GM23248 (cell line): ENCODE measurements around the gene TRPV4. TPM values are rescaled to one million over a fixed set of nuclear protein-coding genes. Genes with fewer than 3 reads are reported as not detected.
"Not testable (repeated sequence)": the region's sequence is repeated elsewhere in the genome, so short reads cannot be mapped to it uniquely, and the experiment has no call there.

Experiments used
- DNase-seq: peaks from one replicate; pipeline ENCODE4 v3.0.0-alpha.2; 2015
- H2AFZ ChIP-seq: fragments of 200-600 bp; sonication (generic); 2 replicates; pipeline ENCODE4 v1.6.1; 2016; ENCODE audit warnings: antibody characterized with exemption
- H3F3A ChIP-seq: fragments of 200-600 bp; sonication (generic); 2 replicates; pipeline ENCODE4 v1.6.1; 2016; ENCODE audit warnings: mild to moderate bottlenecking, antibody characterized with exemption, mixed run types; ENCODE audit not compliant: insufficient read depth
- H3K27ac ChIP-seq: fragments of 200-600 bp; sonication (generic); 2 replicates; pipeline ENCODE4 v1.5.1; 2016; ENCODE audit warnings: mild to moderate bottlenecking
- H3K27me3 ChIP-seq: fragments of 200-600 bp; sonication (generic); replicated peaks from 2 replicates; pipeline ENCODE4 v1.6.1; 2016; ENCODE audit warnings: mild to moderate bottlenecking; ENCODE audit not compliant: insufficient read depth
- H3K36me3 ChIP-seq: fragments of 200-600 bp; sonication (generic); 2 replicates; pipeline ENCODE4 v1.6.1; 2016; ENCODE audit warnings: low read depth, mild to moderate bottlenecking
- H3K4me1 ChIP-seq: fragments of 200-600 bp; sonication (generic); 2 replicates; pipeline ENCODE4 v1.6.1; 2016; ENCODE audit warnings: mild to moderate bottlenecking; ENCODE audit not compliant: insufficient read depth
- H3K4me2 ChIP-seq: fragments of 200-600 bp; sonication (generic); one replicate; pipeline ENCODE4 v1.6.1; 2016; ENCODE audit warnings: mild to moderate bottlenecking; ENCODE audit not compliant: unreplicated experiment
- H3K4me3 ChIP-seq: fragments of 200-600 bp; sonication (generic); 2 replicates; pipeline ENCODE4 v1.5.1; 2016; ENCODE audit warnings: mild to moderate bottlenecking
- H3K79me2 ChIP-seq: fragments of 200-600 bp; sonication (generic); 2 replicates; pipeline ENCODE4 v1.6.1; 2016; ENCODE audit warnings: mild to moderate bottlenecking; ENCODE audit not compliant: insufficient read depth
- H3K9ac ChIP-seq: fragments of 200-600 bp; sonication (generic); 2 replicates; pipeline ENCODE4 v1.6.1; 2016; ENCODE audit warnings: mild to moderate bottlenecking
- H3K9me2 ChIP-seq: fragments of 200-600 bp; sonication (generic); 2 replicates; pipeline ENCODE4 v1.6.1; 2016; ENCODE audit warnings: mixed run types, mild to moderate bottlenecking, moderate library complexity; ENCODE audit not compliant: insufficient read depth
- H3K9me3 ChIP-seq: fragments of 200-600 bp; sonication (generic); one replicate; pipeline ENCODE4 v1.6.1; 2017; ENCODE audit warnings: low read depth
- H4K20me1 ChIP-seq: fragments of 200-600 bp; sonication (generic); 2 replicates; pipeline ENCODE4 v1.6.0; 2016; ENCODE audit not compliant: insufficient read depth
- EZH2 ChIP-seq: fragments of 200-600 bp; sonication (generic); IDR thresholded peaks from 2 replicates; pipeline ENCODE4 v1.6.1; 2018; ENCODE audit warnings: antibody characterized with exemption, mild to moderate bottlenecking; ENCODE audit not compliant: insufficient read depth, poor library complexity, severe bottlenecking
- EZH2phosphoT487 ChIP-seq: fragments of 200-600 bp; sonication (generic); IDR thresholded peaks from 2 replicates; pipeline ENCODE4 v1.6.1; 2018; ENCODE audit warnings: antibody characterized with exemption, moderate library complexity, mild to moderate bottlenecking, low read depth; ENCODE audit not compliant: insufficient read depth
- whole genome bisulfite sequencing, 2 experiments: methylation state at CpG; one replicate each; pipeline ENCODE4 v1.1.6; 2015 to 2017; ENCODE audit warnings: low lambda C conversion rate in 2 of 2, low coverage in 1 of 2; ENCODE audit errors: missing lambda C conversion rate in 2 of 2; 5-methylcytosine and 5-hydroxymethylcytosine counted together
- in situ Hi-C: fragments of 300-500 bp; cut with MboI; formaldehyde crosslinking; loops from 2 replicates; pipeline ENCODE4 v1.15.0; 2020
- polyA plus RNA-seq: library from polyadenylated mRNA; unstranded; fragments of >200 nt; fragmentation: Nextera tagmentation; extraction: Ambion mirVana; gene quantifications from 2 replicates; pipeline ENCODE4 v1.2.1, GENCODE V29; 2016
- total RNA-seq: library from RNA; depleted of rRNA; stranded (reverse); fragments of >200 nt; shearing (Covaris generic); gene quantifications from 2 replicates; pipeline ENCODE4 v1.2.3, GENCODE V29; 2014

The TRPV4 gene
- total and polyA plus RNA-seq, 2 experiments from 2014 or later: 0.65 to 2.6 TPM

DNA sequence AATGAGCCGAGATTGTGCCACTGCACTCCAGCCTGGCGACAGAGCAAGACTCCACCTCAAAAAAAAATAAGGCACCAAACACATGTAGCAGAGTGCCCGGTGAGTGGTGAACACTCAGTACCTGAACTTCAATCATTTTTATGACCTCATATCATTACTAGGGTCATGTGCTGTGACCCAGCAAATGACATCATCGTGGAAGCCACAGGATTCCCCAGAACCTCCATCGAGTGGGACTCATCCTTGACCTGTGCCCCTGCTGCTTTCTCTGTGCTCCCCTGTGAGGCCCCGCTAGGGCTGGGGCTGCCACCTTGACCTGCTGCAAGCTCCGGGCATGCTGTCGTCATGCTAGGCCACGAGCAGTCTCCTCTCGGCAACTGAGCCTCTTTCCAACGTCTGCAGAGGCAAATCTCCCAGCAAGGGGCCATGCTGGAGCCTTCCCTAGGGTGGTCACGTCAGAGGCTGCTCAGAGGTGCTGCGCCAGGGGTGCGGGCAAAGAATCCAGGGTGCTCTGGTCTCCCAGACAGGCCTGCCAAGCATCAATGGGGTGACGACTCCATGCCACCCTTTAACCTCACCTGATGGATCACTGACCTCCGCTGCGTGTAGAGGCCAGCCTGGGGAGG, 28.6 kb upstream of the TRPV4 start:
- in situ Hi-C loops: no loop called here
- H3F3A ChIP-seq: no peaks in the 10 kb centered on the region
- no peak for DNase-seq
- no peaks in the 10 kb centered on the region for H3K27me3 ChIP-seq
- H3K9me2 ChIP-seq: no peaks in the 10 kb centered on the region
- no peaks in the 10 kb centered on the region for H4K20me1 ChIP-seq
- no peaks in the 10 kb centered on the region for H3K9me3 ChIP-seq
- TF ChIP-seq EZH2phosphoT487: no peak
- TF ChIP-seq EZH2: no peak
- H3K79me2 ChIP-seq: peaks cover 61% of the 10 kb centered on the region
- no peak overlapping the region for H3K27ac ChIP-seq
- H3K4me3 ChIP-seq: no peak overlapping the region
- no peak overlapping the region for H3K4me2 ChIP-seq
- no peak overlapping the region for H2AFZ ChIP-seq
- H3K36me3 ChIP-seq: peaks cover 2% of the 10 kb centered on the region; the same call in 1 of the 2 replicates
- no peak overlapping the region for H3K9ac ChIP-seq
- 84% methylated on average over 17 of the region's 17 CpGs for WGBS, 2 experiments
- H3K4me1 ChIP-seq: no peaks in the 10 kb centered on the region; the same call in 1 of the 2 replicates

DNA sequence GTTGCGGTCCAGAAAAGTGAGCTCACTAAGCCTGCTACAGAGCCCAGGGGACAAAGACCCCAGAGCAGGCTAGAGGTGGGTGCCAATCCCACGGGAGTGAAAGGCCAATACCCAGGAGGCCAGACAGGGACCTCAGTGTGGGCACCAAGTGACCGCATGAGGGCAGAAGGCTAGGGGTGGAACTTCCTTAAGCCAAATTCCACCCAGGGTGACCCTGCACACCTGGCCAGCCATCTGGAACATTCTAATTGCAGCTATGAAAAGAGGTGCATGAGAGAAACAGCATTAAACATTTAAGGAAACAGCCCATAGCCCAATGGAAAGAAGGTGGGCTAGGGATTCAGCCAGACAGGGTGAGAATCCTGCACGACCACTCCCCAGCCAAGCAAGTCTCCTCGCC, 27.8 kb upstream of the TRPV4 start:
- in situ Hi-C loops: no loop called here

DNA sequence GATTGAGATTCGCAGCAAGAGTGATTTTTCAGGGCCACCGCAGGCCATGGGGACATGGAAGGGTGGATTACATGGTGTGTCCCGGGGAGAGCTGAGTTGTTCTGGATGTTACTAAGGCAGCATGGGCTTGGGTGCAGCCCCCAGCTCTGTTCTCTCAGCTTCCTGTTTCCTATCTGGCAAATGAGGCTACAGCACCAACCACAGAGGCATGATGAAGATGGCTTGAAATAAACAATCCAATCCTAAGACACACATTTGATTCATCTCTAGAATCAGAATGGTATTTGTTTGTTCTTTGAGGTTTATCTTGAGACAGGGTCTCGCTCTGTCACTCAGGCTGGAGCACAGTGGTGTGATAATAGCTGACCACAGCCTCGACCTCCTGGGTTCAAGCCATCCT, 25.6 kb upstream of the TRPV4 start:
- Histone ChIP-seq H3K9me3 (no peaks in the 10 kb centered on the region), H3K79me2 (peaks cover 32% of the 10 kb centered on the region), H3K27me3 (no peaks in the 10 kb centered on the region), H3K27ac (no peak overlapping the region), H4K20me1 (no peaks in the 10 kb centered on the region), H3F3A (no peaks in the 10 kb centered on the region), H3K4me1 (no peaks in the 10 kb centered on the region), H3K9me2 (no peaks in the 10 kb centered on the region), H3K9ac (no peak overlapping the region), H2AFZ (no peak overlapping the region), H3K4me2 (no peak overlapping the region), H3K36me3 (peaks cover 2% of the 10 kb centered on the region; the same call in 1 of the 2 replicates), H3K4me3 (no peak overlapping the region)
- WGBS, 2 experiments: 87 to 88% methylated on average over 5 of the region's 5 CpGs
- in situ Hi-C loops: no loop called here
- no peak for TF ChIP-seq EZH2phosphoT487
- TF ChIP-seq EZH2: no peak
- DNase-seq: no peak

More for the DNA sequence above, 27.8 kb upstream of the TRPV4 start:
- Histone ChIP-seq H3K36me3 (peaks cover 2% of the 10 kb centered on the region; the same call in 1 of the 2 replicates), H3K4me2 (no peak overlapping the region), H3K27me3 (no peaks in the 10 kb centered on the region), H3K9ac (no peak overlapping the region), H4K20me1 (no peaks in the 10 kb centered on the region), H3K9me3 (no peaks in the 10 kb centered on the region), H2AFZ (no peak overlapping the region), H3K4me3 (no peak overlapping the region), H3F3A (no peaks in the 10 kb centered on the region), H3K79me2 (peaks cover 53% of the 10 kb centered on the region), H3K4me1 (no peaks in the 10 kb centered on the region; the same call in 1 of the 2 replicates), H3K27ac (no peak overlapping the region), H3K9me2 (no peaks in the 10 kb centered on the region)
- WGBS, 2 experiments: 99% methylated on average over 5 of the region's 5 CpGs
- DNase-seq: no peak
- no peak for TF ChIP-seq EZH2

DNA sequence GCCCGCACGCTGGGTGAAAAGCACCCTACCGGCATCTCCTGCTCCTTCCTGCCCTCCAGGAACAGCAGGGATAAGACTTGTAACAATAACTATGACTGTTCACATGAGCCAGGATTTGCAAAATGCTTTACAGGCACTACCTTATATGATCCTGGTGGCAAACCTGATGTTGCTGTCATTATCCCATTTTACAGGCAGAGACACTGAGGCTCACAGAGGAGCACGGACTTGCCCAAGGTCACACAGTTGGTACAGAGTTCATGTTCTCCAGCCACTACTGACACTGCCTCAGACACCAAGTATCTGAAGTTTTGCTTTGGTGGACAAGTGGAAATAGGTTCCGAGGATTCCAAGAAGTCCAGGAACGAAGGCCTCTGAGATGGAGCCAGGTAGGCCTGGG, 24.5 kb upstream of the TRPV4 start:
- in situ Hi-C loops: no loop called here
- Histone ChIP-seq H3K4me2 (no peak overlapping the region), H3K79me2 (peaks cover 22% of the 10 kb centered on the region), H3K9me3 (no peaks in the 10 kb centered on the region), H3F3A (no peaks in the 10 kb centered on the region), H3K4me1 (no peaks in the 10 kb centered on the region), H3K27ac (no peak overlapping the region), H3K4me3 (no peak overlapping the region), H3K27me3 (no peaks in the 10 kb centered on the region), H3K9me2 (no peaks in the 10 kb centered on the region), H2AFZ (no peak overlapping the region), H3K36me3 (peaks cover 2% of the 10 kb centered on the region; the same call in 1 of the 2 replicates), H4K20me1 (no peaks in the 10 kb centered on the region), H3K9ac (no peak overlapping the region)
- no peak for TF ChIP-seq EZH2phosphoT487
- TF ChIP-seq EZH2: no peak
- no peak for DNase-seq
- WGBS, 2 experiments: 94 to 98% methylated on average over 6 of the region's 6 CpGs

DNA sequence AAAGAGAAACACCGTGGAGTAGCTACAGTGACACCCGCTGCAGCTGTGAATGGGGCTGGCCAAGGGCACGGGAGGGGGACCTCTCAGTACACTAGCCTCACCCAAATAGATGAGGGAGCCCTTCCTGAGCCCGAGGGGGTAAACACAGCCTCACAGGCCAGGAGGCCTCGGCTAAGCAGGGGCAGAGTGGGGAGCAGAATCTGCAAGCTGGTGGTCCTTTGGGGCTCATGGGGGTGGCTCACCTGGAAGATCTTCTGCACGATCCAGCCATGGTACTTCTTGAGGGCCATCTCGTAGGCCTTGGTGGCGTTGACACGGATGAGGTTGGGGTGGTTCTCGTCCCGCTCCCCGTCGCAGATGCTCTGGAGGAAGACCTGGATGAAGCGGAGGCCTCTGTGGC, 22.2 kb upstream of the TRPV4 start:
- Histone ChIP-seq H3K27me3 (no peaks in the 10 kb centered on the region), H3K9ac (no peak overlapping the region), H3K4me2 (no peak overlapping the region), H3K79me2 (0 out of 2 replicates have a peak, but pooled peaks cover under 1% of the 10 kb centered on the region), H2AFZ (no peak overlapping the region), H3K9me2 (no peaks in the 10 kb centered on the region), H3K4me1 (no peaks in the 10 kb centered on the region), H4K20me1 (no peaks in the 10 kb centered on the region), H3K36me3 (peaks cover 2% of the 10 kb centered on the region; the same call in 1 of the 2 replicates), H3K9me3 (no peaks in the 10 kb centered on the region), H3F3A (no peaks in the 10 kb centered on the region), H3K27ac (no peak overlapping the region), H3K4me3 (no peak overlapping the region)
- 92 to 93% methylated on average over 13 to 14 of the region's 14 CpGs for WGBS, 2 experiments
- no peak for DNase-seq
- no peak for TF ChIP-seq EZH2phosphoT487
- no peak for TF ChIP-seq EZH2
- in situ Hi-C loops: no loop called here

DNA sequence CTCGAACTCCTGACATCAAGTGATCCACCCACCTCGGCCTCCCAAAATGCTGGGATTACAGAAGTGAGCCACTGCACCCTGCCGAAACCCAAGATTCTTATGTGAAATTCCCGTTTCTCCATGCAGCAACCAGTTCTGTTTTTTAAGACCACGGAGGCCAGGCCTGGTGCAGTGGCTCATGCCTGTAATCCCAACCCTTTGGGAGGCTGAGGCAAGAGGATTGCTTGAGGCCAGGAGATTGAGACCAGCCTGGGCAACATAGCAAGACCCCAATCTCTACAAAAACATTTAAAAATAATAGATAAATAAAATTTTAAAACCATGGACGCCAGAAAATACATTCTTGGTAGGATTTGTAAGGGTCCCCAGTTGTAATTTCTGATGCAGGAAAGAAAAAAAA, 17.3 kb upstream of the TRPV4 start:
- H3K9me3 ChIP-seq, H3K4me2 ChIP-seq, H3K4me1 ChIP-seq, H3K36me3 ChIP-seq, DNase-seq, H3K9ac ChIP-seq, H3K9me2 ChIP-seq, in situ Hi-C loops, H3K79me2 ChIP-seq, H3F3A ChIP-seq, H3K4me3 ChIP-seq, H3K27me3 ChIP-seq, H4K20me1 ChIP-seq, H3K27ac ChIP-seq, H2AFZ ChIP-seq: not testable (repeated sequence)
- WGBS, 2 experiments: 86 to 89% methylated on average over 6 of the region's 6 CpGs
